Thyroid gland (tissue), 4 donors: ENCODE data around the gene GAK. TPM values are rescaled to one million over a fixed set of nuclear protein-coding genes. Genes with fewer than 3 reads are reported as not detected.

Experiments used
- DNase-seq, 2 donors: peaks; one replicate each; pipeline ENCODE4 v3.0.0-alpha.2; 2019
- H3K27ac ChIP-seq, 3 donors: fragments of 200-600 bp; sonication (generic); 1 replicate in 2 of 3; 2 replicates in 1 of 3; pipeline ENCODE4 v1.5.1; 2016 to 2019; ENCODE audit warnings: mild to moderate bottlenecking in 1 of 3, moderate library complexity in 1 of 3
- H3K27me3 ChIP-seq: fragments of 200-600 bp; sonication (generic); one replicate; pipeline ENCODE4 v1.5.1; 2019
- H3K36me3 ChIP-seq, 2 donors: fragments of 200-600 bp; sonication (generic); one replicate each; pipeline ENCODE4 v1.5.1; 2016 to 2019
- H3K4me1 ChIP-seq, 2 donors: fragments of 200-600 bp; sonication (generic); one replicate each; pipeline ENCODE4 v1.5.1; 2017 to 2019
- H3K4me3 ChIP-seq, 3 donors: fragments of 200-600 bp; sonication (generic); replicated peaks in 1 of 3; 1 replicate in 2 of 3; 2 replicates in 1 of 3; pipeline ENCODE4 v1.5.1; 2016; ENCODE audit warnings: mild to moderate bottlenecking in 1 of 3
- H3K9me3 ChIP-seq: fragments of 200-600 bp; sonication (generic); one replicate; pipeline ENCODE4 v1.5.1; 2017
- POLR2A ChIP-seq, 2 donors: fragments of 450-650 bp; IDR thresholded peaks; one replicate each; pipeline ENCODE4 v1.6.1; 2017; ENCODE audit warnings: antibody characterized with exemption in 2 of 2, mild to moderate bottlenecking in 2 of 2, moderate library complexity in 1 of 2
- WGBS, 2 donors: methylation state at CpG; one replicate each; pipeline ENCODE4 v1.1.5; 2017; 5-methylcytosine and 5-hydroxymethylcytosine counted together
- intact Hi-C: fragments of 100-400 bp; cut with DNase I; formaldehyde crosslinking; loops from one replicate; pipeline ENCODE4 v1.15.1; 2023
- total RNA-seq, 4 donors: library from RNA; depleted of rRNA; stranded (reverse); fragments of >200 nt; gene quantifications; one replicate each; pipeline ENCODE4 v1.2.3, GENCODE V29; 2016
- TF ChIP-seq, protein P1 (sequence below), 6 experiments: fragments of 200-600 bp in 3 of 6; fragments of 450-650 bp in 3 of 6; sonication (generic) in 3 of 6; IDR thresholded peaks; one replicate each; pipeline ENCODE4 v1.5.1; 2016 to 2019; ENCODE audit warnings: antibody characterized with exemption in 6 of 6, mild to moderate bottlenecking in 2 of 6, inconsistent platforms in 1 of 6, moderate library complexity in 1 of 6

Gene GAK
- total RNA-seq, 4 donors from 2014 or later: 86.4 to 184 (median 153) TPM

DNA sequence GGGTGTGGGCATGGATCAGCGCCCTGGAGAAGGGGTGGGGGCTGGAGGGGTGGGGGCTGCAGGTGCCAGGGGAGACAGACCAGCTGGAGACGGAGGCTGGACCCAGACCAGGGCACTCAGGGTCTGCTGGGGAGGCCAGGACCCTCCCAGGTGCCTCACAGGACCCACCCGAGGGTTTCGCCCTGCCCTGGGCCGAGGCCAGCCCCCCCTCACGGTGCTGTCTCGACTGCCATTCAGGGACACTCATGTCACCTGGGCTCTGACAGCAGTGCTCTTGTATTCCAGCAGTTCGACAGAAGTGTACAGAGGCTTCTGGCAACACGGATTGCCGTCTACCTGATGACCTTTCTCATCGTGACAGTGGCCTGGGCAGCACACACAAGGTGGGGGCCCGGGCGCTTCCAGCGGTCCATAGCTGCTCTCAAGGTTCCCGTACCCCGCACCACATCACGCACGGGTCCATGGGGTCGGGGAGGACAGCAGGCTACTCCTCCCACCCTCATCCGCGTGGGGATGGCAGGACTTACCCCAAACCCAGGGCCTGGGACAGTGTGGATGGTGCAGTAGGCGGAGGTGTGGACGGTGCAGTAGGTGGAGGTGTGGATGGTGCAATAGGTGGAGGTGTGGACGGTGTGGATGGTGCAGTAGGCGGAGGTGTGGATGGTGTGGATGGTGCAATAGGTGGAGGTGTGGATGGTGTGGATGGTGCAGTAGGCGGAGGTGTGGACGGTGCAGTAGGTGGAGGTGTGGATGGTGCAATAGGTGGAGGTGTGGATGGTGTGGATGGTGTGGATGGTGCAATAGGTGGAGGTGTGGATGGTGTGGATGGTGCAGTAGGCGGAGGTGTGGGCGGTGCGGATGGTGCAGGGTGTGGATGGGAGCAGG, 18.3 kb upstream of the GAK start:
- Histone ChIP-seq H3K4me3 (no peak overlapping the region), H3K27me3 (no peaks in the 10 kb centered on the region), H3K36me3 (peaks cover 0 to 6% of the 10 kb centered on the region in 2 donors), H3K9me3 (no peaks in the 10 kb centered on the region), H3K27ac (no peak overlapping the region), H3K4me1 (peaks cover 2 to 6% of the 10 kb centered on the region in 2 donors)
- DNase-seq: no peak
- WGBS, 2 donors: 93 to 94% methylated on average over 18 to 22 of the region's 30 CpGs
- intact Hi-C loops: no loop called here
- TF ChIP-seq POLR2A (IDR thresholded peaks at IDR 0.05): no peak
- TF ChIP-seq, protein P1, sequence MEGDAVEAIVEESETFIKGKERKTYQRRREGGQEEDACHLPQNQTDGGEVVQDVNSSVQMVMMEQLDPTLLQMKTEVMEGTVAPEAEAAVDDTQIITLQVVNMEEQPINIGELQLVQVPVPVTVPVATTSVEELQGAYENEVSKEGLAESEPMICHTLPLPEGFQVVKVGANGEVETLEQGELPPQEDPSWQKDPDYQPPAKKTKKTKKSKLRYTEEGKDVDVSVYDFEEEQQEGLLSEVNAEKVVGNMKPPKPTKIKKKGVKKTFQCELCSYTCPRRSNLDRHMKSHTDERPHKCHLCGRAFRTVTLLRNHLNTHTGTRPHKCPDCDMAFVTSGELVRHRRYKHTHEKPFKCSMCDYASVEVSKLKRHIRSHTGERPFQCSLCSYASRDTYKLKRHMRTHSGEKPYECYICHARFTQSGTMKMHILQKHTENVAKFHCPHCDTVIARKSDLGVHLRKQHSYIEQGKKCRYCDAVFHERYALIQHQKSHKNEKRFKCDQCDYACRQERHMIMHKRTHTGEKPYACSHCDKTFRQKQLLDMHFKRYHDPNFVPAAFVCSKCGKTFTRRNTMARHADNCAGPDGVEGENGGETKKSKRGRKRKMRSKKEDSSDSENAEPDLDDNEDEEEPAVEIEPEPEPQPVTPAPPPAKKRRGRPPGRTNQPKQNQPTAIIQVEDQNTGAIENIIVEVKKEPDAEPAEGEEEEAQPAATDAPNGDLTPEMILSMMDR (IDR thresholded peaks at IDR 0.05): no peak

DNA sequence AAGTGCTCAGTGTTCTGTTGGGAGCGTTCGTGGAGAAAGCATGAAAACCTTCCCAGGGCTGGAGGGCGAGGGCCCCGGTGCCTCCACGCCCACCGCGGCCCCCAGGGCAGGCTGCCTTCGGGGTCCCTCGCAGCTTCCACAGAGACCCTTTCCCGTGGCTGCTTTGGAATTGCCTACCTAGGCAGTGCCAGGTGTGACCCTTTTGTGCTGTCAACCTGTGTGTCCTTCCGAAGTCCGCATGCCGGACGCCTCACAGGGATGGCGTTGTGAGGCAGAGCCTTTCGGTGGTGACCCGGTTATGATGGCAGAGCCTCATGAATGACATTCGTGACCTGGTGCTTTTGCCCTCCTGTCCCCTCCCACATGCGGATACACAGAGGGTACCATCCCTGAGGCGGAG, 17.5 kb upstream of the GAK start:
- intact Hi-C loops: no loop called here
- Histone ChIP-seq H3K4me1 (peaks cover 6 to 8% of the 10 kb centered on the region in 2 donors), H3K27ac (no peak overlapping the region), H3K4me3 (no peak overlapping the region), H3K9me3 (no peaks in the 10 kb centered on the region), H3K27me3 (no peaks in the 10 kb centered on the region), H3K36me3 (peaks cover 0 to 6% of the 10 kb centered on the region in 2 donors)
- no peak for TF ChIP-seq POLR2A (IDR thresholded peaks at IDR 0.05)
- TF ChIP-seq, protein P1 (IDR thresholded peaks at IDR 0.05): no peak
- no peak for DNase-seq
- 90 to 92% methylated on average over 16 to 20 of the region's 20 CpGs for WGBS, 2 donors

DNA sequence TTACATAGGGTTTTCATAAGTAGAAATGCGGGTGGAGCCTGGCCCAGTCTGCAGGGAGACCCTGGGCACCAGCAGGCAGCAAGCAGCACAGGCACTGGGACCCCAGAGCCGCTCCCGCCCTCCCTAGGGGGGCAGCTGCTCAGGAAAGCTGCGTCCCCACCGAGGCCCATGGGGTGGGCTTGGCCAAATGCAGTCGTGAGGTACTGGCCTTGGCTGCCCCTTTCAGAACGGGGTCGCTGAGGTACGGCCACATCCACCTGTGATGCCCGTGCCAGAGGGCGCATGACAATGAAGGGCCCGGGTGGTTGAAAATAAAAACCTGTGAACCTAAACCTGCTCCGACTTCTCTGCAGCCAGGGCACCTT, 16.8 kb upstream of the GAK start:
- Histone ChIP-seq H3K9me3 (no peaks in the 10 kb centered on the region), H3K36me3 (no peaks in the 10 kb centered on the region), H3K27ac (no peak overlapping the region), H3K4me1 (peaks cover 6 to 8% of the 10 kb centered on the region in 2 donors), H3K4me3 (no peak overlapping the region), H3K27me3 (no peaks in the 10 kb centered on the region)
- TF ChIP-seq, protein P1 (IDR thresholded peaks at IDR 0.05): no peak
- TF ChIP-seq POLR2A (IDR thresholded peaks at IDR 0.05): no peak
- intact Hi-C loops: no loop called here
- no peak for DNase-seq
- 87 to 96% methylated on average over 8 to 12 of the region's 13 CpGs for WGBS, 2 donors

DNA sequence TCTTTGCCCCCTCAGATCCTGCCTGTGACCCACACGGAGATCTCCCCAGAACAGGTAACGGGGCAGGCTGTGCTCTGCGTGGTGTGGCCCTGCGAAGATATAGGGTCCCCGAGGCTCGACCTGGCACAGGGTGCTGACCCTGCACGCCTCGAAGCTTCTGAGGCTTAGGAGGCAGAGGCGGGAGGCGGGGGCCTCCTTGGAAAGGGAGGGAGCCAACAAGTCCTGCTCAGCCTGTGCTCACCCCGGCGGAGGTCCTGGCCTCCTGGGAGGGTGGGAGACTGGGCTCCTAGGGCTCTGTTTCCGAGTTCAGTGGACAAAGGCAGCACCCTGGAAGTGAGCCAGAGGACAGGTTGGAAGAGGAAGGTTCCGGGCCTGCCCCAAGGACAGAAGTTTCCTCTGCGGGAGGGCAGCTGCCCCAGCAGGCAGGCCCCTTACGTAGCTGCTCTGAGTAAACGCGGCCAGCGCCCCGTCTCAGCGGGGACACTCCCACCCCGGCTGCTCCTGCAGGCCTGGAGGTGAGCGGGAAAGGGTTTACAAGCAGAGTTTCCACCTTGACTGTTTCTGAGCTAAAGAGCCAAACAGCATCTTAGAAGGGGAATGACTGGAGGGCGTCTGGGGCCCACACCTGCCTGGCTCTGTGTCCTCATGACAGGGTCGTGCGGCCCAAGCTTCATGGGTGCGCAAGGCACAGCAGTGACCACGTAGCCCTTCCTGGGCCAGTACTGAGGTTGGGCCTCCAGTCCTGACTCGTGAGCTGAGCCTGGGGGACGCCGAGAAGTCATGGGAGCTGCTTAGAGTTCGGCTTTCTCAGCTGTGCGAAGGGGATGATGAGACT, 16.2 kb upstream of the GAK start:
- DNase-seq: no peak
- 75 to 78% methylated on average over 26 to 31 of the region's 33 CpGs for WGBS, 2 donors

More for the DNA sequence above, 16.2 kb upstream of the GAK start:
- Histone ChIP-seq H3K4me3 (no peak overlapping the region), H3K27ac (no peak overlapping the region), H3K27me3 (no peaks in the 10 kb centered on the region), H3K36me3 (no peaks in the 10 kb centered on the region), H3K4me1 (peaks cover 6 to 8% of the 10 kb centered on the region in 2 donors), H3K9me3 (no peaks in the 10 kb centered on the region)
- intact Hi-C loops: no loop called here
- no peak for TF ChIP-seq POLR2A (IDR thresholded peaks at IDR 0.05)
- TF ChIP-seq, protein P1 (IDR thresholded peaks at IDR 0.05): no peak
